Cerebellar nuclear complex (tissue), 1 donor: Measurements from ENCODE around the gene CNTN1.
"Not testable (repeated sequence)": the region's sequence is repeated elsewhere in the genome, so short reads cannot be mapped to it uniquely, and the experiment has no call there.

Source experiments
- DNase-seq, 2 experiments: peaks; one replicate each; lab custom pipeline; 2025; lab: John Stamatoyannopoulos, UW

Gene CNTN1

GRCh38 chr12:40697566-40698259, 5.5 kb downstream of the CNTN1 start:
- peak in 1 of 2 experiments; percentile 55 for DNase-seq

DNA sequence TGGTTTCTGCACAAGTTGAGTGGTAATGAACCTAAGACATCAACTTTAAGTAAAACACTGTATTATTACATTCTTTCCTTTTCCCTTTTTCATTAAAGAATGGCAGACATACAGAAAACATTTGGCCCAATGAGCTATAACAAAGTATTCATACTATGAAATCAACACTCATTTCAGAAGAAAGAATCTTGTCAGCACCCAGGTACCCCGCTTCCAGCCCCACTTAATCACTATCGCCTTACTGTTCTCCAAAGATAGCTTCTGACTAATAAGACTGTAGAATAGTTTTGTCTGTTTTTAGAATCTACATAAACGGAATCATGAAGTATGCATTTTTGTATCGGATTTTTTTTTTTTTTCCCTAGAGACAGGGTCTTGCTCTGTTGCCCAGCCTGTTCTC, 9.5 kb downstream of the CNTN1 start:
- DNase-seq: no peak

GRCh38 chr12:40711121-40711520, 18.9 kb downstream of the CNTN1 start:
- DNase-seq: no peak

GRCh38 chr12:40714636-40715035, 22.4 kb downstream of the CNTN1 start:
- no peak for DNase-seq

GRCh38 chr12:40716037-40716436, 23.8 kb downstream of the CNTN1 start:
- DNase-seq: no peak

DNA sequence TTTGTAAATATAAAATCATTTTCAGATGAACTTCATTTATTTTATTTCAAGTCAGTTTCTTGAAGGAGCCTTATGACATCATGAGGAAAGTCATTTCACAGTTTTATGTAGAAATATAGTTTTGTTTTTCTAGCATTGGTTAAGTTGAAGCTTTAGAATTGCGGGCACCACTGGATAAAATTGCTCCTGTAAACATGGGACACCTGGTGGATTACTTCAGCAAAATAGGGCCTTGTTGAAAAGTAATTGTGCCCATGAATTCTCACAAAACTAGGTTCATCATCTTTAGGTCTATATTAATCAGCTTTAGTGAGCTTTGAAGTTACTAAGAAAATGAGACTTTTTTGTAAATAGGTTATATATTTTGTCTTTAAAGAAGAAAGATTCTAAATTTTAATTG, 25.3 kb downstream of the CNTN1 start:
- DNase-seq: no peak

GRCh38 chr12:40718878-40719372, 26.7 kb downstream of the CNTN1 start:
- DNase-seq: no peak

DNA sequence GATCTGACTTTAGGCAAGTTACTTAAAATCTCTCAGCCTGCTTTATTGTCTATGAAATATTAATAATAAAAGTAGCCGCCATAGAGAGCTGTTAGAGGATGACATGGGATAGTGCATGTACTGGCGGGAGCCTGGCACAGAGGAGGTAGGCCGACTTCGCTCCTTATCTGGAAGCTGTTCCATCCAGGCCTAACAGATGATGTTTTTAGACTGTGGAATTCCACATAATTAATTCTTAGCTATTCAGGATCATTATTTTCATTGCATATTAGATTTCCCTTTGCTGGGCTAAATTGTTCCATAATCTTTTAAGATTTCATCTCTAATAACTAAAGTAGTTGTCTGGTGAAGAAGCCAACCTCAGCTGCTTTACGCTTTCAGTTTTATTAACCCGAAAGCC, 30.8 kb downstream of the CNTN1 start:
- no peak for DNase-seq

DNA sequence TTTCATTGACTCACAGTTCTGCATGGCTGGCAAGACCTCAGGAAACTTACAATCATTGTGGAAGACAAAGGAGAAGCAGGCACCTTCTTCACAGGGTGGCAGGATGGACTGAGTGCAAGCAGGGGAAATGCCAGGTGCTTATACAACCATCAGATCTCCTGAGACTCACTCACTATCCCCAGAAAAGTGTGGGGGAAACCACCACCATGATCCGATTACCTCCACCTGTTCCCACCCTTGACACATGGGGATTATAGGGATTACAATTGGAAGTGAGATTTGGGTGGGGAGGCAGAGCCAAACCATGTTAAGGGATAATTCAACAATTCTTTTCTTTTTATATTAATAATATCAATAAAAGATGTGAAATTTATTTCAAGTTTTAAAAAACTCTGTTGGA, 34.1 kb downstream of the CNTN1 start:
- no peak for DNase-seq

GRCh38 chr12:40727774-40728483, 35.7 kb downstream of the CNTN1 start:
- no peak for DNase-seq

DNA sequence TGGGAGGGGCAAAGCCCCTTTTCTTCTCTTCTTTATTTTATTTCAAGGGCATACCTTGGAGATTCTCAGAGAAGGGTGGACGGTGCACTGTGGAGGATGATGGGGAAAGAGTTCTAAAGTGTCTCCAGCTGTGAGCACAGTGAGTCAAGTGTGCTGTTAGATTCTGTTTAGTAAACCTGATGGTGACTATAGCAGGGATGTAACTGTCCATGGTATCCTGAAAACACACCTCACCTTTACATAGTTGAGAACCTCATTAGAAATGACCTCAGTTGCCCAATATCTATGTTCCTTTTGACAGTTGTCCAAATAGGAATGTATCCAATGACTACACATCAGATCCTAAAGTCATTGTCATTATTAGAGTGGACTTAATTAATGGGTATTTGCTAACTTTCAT, 38.0 kb downstream of the CNTN1 start:
- no peak for DNase-seq

GRCh38 chr12:40733871-40734270, 41.6 kb downstream of the CNTN1 start:
- no peak for DNase-seq

GRCh38 chr12:40734276-40734675, 42.0 kb downstream of the CNTN1 start:
- DNase-seq: no peak

DNA sequence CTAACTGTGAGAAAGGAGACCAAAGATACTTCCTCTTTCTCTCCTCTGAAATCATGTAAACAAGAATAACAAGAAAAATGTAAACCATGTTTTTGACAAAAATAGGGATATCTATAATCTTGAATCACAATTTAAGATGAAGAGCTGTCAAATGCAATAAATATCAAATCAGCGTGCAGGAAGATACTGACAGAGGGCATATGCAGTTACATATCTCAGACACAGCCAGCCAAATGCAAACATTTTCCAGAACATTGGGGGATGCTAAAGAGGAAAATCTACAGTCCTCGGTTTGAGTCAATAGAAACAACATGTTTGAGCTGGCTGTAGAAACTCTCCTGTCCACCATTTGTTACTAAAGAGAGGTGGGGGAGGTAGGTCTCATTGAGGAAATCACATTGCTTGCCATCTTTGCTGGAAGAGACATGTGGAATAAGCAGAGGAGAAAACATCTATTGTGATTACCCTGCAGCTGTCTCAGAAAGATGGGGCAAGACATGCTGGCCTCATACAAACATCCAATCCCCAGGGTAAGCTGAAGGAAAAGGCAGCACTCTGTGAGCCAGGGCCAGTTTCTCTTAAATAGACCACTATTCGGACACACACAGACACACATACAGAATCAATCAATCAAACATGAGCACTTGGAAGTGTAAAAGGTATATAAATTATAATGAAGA, 43.5 kb downstream of the CNTN1 start:
- DNase-seq: no peak

DNA sequence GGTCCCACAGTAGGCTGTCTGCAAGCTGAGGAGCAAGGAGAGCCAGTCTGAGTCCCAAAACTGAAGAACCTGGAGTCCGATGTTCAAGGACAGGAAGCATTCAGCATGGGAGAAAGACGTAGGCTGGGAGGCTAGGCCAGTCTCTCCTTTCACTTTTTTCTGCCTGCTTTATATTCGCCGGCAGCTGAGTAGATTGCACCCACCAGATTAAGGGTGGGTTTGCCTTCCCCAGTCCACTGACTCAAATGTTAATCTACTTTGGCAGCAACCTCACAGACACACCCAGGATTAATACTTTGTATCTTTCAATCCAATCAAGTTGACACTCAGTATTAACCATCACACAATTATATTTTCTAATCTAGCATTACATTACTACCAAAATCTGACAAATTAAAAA, 45.2 kb downstream of the CNTN1 start:
- not testable (repeated sequence) for DNase-seq

DNA sequence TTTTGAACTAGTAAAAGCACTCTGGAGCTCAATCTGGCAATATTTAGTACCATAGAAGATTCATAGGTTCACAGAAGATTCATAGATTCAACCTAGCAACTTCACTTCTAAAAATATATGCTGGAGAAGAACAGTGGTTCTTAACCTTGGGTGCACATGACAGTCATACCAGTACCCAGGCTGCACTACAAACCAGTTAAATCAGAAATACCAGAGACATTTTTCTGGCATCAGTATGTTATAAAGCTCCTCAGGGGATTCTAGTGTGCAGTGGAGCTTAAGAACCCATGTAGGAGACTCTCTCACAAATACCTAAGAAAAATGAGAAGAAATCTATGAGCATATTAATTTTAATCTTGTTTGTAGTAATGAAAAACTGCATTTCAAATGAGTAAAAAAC, 46.6 kb downstream of the CNTN1 start:
- no peak for DNase-seq

DNA sequence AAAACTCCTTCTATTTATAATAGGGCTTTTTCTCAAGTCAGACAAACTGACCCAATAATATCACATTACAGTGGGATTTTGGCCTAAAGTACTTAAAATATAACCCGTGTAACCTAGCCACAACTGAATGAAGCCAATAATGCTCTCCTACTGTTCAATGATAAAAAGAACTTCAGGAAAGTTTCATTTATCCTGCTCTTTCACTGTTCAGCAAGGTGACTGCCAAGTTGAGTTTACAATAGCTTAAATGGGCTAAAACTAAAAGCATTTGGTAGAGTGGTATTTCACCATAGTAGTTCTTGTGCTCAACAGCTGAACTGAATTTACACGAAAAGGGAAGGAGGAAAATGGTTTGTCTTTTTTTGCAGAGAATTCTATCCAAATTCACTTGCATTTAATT, 49.8 kb downstream of the CNTN1 start:
- DNase-seq: no peak

DNA sequence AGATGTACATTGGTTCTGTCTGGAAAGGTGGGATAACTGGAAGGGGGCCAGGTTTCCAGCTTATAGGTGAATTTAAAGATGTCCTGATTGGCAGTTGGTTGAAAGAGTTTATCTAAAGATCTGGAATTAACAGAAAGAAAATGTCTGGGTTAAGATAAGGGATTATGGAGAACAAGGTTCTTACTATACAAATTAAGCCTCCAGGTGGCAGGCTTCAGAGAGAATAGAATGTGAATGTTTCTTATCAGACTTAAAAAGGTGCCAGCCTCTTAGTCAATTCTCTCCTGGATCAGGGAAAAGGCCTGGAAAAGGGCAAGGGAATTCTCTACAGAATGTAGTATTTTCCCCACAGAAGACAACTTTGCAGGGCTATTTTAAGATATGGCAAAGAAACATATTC, 53.1 kb downstream of the CNTN1 start:
- no peak for DNase-seq

DNA sequence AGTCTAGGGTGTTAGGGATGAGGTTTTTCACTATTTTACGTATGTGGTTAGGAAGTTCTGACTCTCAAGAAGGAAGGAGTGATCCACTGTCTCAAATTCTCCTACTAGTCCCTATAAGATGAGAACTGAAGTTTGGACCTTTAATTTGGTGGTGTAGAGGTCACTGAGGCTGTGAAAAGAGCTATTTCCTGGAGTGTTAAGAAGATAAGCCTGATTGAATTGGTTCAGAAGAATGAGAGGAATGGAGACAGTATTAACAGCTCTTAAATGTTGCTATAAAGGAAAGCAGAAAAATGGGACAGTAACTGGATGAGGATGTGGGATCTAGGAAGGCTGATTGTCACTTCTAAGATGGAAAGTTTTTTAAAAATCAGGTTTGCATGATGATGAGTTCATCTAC, 57.6 kb downstream of the CNTN1 start:
- DNase-seq: no peak

DNA sequence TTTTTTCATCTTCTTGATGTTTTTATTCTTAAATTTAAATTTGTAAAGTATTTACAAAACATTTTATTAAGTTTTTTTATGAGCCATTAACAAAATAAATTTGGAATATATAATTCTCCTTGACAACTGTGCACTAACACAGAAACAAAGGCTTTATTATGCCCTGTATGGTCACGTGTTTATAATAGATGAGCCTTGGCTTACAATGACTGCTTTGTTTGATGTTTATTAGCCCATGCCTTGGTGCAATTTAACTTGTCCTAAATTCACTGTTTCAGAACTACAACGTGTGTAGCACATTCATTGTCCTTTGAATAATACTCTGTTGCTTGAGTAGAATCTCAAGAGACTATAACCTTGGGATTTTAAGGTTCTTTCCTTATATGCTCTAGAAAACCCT, 59.8 kb downstream of the CNTN1 start:
- no peak for DNase-seq

DNA sequence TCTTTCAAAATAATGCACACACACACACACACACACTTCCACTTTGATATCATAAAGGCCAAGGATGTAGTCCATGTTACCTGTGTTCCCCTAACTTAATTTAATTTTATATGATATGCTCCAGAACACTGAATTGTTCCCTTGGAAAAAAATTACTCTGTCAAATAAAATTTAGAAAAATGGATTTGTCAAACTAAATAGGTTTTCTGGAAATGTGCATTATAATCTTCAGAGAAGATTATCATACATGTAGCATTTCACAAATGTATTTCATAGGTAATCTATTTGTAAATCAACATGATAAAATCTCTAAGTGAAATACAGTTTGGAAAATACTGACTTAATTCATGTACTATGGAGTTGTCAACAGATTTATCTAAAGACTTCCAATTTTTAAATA, 68.6 kb downstream of the CNTN1 start:
- DNase-seq: no peak

- DNase-seq: no peak
These were observed 69.8 kb downstream of the CNTN1 start for GRCh38 chr12:40762072-40762471.
